ENCODE measurements around the gene AKR7A2. TPM values are rescaled to one million over a fixed set of nuclear protein-coding genes. Genes with fewer than 3 reads are reported as not detected.

The AKR7A2 gene
- total and polyA plus RNA-seq, 10 of the 15 experiments (the other 5 are each of a cell fraction or from before 2014, with no cell fraction given) = 1.3 to 114 (median 48.0) TPM

GRCh38 chr1:19308509-19308907 lies 3.4 kb downstream of the AKR7A2 start (continued):
- TF ChIP-seq PBX3 (IDR thresholded peaks at IDR 0.05; ENCODE audit: insufficient replicate concordance, low read depth, low read length) (no peak), POLR2AphosphoS2 (IDR thresholded peaks at IDR 0.05; ENCODE audit: low read depth, low read length) (no peak), RFX5 (IDR thresholded peaks at IDR 0.05; ENCODE audit: low read depth, low read length) (no peak)

GRCh38 chr1:19307794-19308508 lies 4.0 kb downstream of the AKR7A2 start:
- CTCF ChIA-PET = interaction anchor here (1.2 kb wide), 1 partner anchor 215 kb away, joined by 3 read pairs; no protein-coding TSS in a partner anchor
- H3K4me3 ChIP-seq = no peak overlapping the region
- peaks cover 0 to 8% of the 10 kb centered on the region in 2 experiments; a peak in 2 of 4 replicates for H3K36me3 ChIP-seq (ENCODE audit: control insufficient read depth in 2 of 2, insufficient read depth in 2 of 2, low read length in 1 of 2)
- DNase-seq (ENCODE audit: low read depth, low spot score) = no peak
- H3K9me3 ChIP-seq (replicated peaks; ENCODE audit: control insufficient read depth, insufficient read depth, low read length) = no peaks in the 10 kb centered on the region
- H2AFZ ChIP-seq (ENCODE audit: control insufficient read depth, low read depth, low read length) = no peak overlapping the region
- RAD21 ChIA-PET (ENCODE audit: unreplicated experiment) = no interaction called here
- H3K4me2 ChIP-seq (ENCODE audit: control insufficient read depth, insufficient read depth) = no peak overlapping the region
- no peak for ATAC-seq
- no peaks in the 10 kb centered on the region for H3K27me3 ChIP-seq (replicated peaks in 1 of 2; ENCODE audit: control insufficient read depth in 2 of 2, insufficient read depth in 2 of 2, low read length in 1 of 2)
- H3K4me1 ChIP-seq (ENCODE audit: control insufficient read depth, insufficient read depth, low read length) = peaks cover 7% of the 10 kb centered on the region
- BruUV-seq (replicated peaks) = no TSS peak
- no peak overlapping the region for H3K27ac ChIP-seq (ENCODE audit: control insufficient read depth, insufficient read depth)
- peaks cover 16% of the 10 kb centered on the region for H3K79me2 ChIP-seq (ENCODE audit: control insufficient read depth, insufficient read depth, low read length)
- H4K20me1 ChIP-seq (ENCODE audit: control insufficient read depth, insufficient read depth) = no peaks in the 10 kb centered on the region; the same call in 1 of the 2 replicates
- no peak overlapping the region for H3K9ac ChIP-seq (ENCODE audit: control insufficient read depth, insufficient read depth, low read length)
- POLR2A ChIA-PET = no interaction called here
- in situ Hi-C loops (cut with MboI) = no loop called here
- 83% methylated on average over 10 of the region's 10 CpGs for WGBS (ENCODE audit: insufficient coverage, insufficient replicate concordance, low lambda C conversion rate, missing lambda C conversion rate)
- intact Hi-C loops (cut with micrococcal nuclease; ENCODE audit: unreplicated experiment) = no loop called here
- no peak for FAIRE-seq
- SMC1A ChIA-PET (ENCODE audit: uncharacterized antibody, unreplicated experiment) = no interaction called here
- TF ChIP-seq ATF3 (IDR thresholded peaks at IDR 0.05; ENCODE audit: borderline replicate concordance, extremely low read depth, low read depth, low read length) (no peak), CTCF (IDR thresholded peaks at IDR 0.05 in 2 of 3, conservative IDR thresholded peaks at IDR 0.05 in 1 of 3; ENCODE audit: control insufficient read depth in 2 of 3, extremely low read depth in 1 of 3, insufficient read depth in 1 of 3, low read depth in 3 of 3, low read length in 3 of 3) (no peak), TCF12 (IDR thresholded peaks at IDR 0.05; ENCODE audit: low read depth, low read length) (no peak), HDGF (IDR thresholded peaks at IDR 0.05) (no peak), BMI1 (IDR thresholded peaks at IDR 0.05; ENCODE audit: borderline replicate concordance) (no peak), MLLT1 (IDR thresholded peaks at IDR 0.05) (no peak), MTA3 (IDR thresholded peaks at IDR 0.05; ENCODE audit: borderline replicate concordance, low read length) (no peak), EP300 (IDR thresholded peaks at IDR 0.05; ENCODE audit: borderline replicate concordance in 1 of 2, control insufficient read depth in 1 of 2, low read depth in 2 of 2, low read length in 2 of 2) (no peak), RAD21 (IDR thresholded peaks at IDR 0.05; ENCODE audit: insufficient read depth, low read depth, low read length) (no peak)
